GM19463 (cell line): Measurements from ENCODE around the gene KRTAP5-3.
"Not testable (repeated sequence)": the region's sequence is repeated elsewhere in the genome, so short reads cannot be mapped to it uniquely, and the experiment has no call there.

Experiments
- ATAC-seq: cut with Tn5 transposase; IDR thresholded peaks from one replicate; pipeline ENCODE4 v1.9.1; 2021; ENCODE audit warnings: mild to moderate bottlenecking, moderate library complexity; ENCODE audit not compliant: unreplicated experiment

KRTAP5-3 gene

DNA sequence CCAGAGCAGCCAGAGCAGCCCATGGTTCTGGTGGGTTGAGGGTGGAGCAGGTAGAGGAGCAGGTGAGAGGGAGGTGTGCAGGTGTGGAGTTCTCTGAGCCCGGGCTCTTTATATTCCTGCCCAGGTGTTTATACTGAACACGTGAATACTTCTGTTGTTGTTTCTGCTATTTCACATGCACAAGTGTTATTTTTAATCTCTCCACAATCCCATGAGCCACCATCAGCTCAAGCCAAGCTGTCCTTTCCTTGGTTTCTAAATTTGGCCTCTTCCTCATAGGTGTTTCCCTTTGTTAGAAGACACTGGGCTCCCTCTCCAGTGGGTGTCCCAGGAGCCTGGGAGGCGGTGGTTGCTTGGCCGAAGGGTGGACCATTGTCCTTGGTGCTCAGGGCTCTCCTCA is at the start of gene KRTAP5-3:
Gene KRTAP5-3, minus strand, starts transcription at position 101 of the 400 bp plus-strand sequence. Its CDS starts 78 bp downstream, at position 23.
- no peak for ATAC-seq

- no peak for ATAC-seq
Observed at GRCh38 chr11:1656670-1657069, 48.4 kb upstream of the KRTAP5-3 start.

DNA sequence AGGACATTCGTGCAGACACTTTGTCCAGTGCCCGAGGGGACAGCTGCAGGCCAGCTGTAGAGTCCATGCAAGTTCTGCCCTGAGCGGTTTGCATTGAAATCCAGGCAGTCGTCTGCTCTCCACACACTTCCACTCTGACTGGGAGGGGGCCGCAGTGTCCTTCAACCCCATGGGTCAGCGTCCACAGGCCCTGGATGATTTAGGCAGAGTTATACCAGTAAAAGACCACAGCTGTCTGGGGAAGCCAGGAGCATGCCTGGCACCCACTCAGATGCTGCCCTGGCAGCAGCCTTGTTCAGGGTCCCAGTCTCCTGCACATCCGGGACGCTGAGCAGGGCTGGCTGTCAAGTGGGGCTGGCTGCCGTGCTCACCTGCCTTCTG is 47.8 kb upstream of the KRTAP5-3 start:
- ATAC-seq = no peak

- no peak for ATAC-seq
Observed at GRCh38 chr11:1655168-1656060, 47.2 kb upstream of the KRTAP5-3 start.

DNA sequence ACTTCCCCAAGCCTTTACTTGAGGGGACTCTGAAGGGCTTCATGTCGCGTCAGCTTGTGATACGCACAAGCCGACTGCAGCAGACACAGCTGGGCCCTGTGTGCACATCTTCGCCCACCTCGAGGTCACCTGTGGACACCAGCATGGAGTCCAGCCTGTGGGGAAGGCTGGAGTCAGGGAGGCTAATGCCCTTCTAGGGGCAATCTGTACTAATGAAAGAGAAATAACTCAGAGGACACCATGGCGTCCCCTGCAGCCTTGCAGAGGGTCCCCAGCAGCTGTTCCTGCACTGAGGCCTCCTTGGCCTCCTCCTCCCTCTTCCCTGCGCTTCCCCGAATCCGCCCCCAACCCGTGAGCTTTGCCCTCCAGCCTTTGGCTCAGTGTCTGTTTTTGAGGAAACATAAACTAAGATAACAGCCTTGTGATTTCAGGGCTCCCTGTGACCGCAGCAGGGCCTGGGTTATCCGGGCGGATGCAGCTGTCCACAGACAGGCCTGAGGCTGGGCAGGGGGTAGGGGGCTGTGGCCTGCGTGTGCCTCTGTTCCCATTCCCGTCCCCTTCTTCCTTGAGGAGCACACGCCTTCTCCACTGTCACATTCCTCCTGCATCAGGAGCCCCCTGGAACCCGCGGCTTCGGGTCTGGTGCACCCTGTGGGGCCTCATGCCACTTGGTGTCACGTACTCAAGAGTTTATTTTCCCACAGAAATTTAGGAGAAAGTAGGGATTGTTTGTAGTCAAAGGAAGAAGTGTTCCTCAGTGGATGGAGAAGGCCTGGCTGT is 46.3 kb upstream of the KRTAP5-3 start:
- ATAC-seq = no peak

DNA sequence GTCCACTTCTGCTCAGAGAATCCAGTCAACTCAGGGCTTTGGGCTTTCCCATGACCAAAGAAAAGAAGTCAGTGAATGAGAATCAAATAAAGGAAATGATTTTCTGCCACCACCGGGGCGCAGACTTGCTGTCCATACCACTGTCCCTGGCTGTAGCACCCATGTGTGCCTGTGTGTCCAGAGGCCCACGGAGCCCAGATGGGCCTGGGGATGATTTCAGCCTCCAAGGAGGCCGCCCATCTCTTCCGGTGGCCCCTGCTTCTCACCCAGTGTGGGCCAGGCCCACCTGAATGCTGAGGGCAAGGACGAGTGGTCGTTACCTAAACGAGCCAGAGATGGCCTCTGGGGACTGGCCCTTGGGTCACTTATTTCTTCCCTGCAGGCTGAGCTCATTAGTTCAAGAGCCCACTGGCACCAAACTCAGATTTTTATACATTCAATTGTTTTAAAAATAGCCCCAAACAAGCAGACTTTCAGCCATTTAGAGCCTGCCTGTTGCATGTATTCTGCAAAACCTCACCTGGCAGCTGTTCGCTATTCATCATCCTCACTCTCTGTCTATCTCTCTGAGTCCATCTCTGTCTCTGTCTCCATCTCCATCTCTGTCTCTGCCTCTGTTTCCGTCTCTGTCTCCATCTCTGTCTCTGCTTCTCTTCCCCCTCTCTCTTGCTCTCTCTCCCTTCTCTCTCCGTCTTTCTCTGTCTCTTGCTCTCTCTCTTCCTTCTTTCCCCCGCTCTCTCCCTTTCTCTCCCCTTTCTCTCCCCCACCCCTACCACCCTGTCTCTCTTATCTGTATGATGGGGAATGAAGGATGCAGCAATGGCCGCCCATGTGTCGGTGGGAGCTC is 45.5 kb upstream of the KRTAP5-3 start:
- no peak for ATAC-seq

DNA sequence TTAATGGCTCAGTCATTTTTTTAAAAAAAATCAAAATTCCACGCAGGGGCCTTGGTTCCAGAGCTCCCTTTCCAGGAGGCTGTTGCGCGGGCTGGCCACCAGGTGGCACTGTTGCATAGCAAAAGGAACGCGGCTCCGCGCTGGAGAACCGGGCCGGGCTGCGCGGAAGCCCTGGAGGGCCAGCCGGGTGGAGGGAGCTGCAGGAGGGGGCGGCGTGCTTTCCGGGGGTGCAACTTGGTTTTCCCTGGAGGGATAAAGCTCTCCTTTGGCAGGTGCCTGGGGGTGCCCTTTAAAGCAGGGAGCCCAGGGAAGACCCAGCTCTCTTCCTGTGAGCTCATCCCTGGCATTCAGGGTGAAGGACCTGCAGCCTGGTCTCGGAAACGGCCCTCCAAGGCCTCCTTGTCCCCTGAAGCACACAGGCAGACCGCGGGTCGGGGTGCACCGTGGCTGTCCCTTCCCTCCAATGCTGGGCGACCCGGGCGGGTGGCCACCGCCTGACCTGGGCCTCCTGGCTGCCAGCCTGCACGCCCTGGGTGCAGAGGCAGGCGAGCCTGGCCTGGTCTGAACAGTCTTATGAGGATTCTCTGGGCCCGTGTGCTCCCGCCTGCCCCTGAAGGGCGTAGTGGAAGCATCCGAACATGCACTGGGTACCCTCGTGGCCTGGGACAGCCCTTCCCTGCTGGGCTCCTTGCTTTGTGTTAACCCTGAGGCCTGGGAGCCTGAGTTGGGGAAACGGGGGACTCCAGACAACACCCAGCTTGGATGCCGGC is 44.7 kb upstream of the KRTAP5-3 start:
- no peak for ATAC-seq

DNA sequence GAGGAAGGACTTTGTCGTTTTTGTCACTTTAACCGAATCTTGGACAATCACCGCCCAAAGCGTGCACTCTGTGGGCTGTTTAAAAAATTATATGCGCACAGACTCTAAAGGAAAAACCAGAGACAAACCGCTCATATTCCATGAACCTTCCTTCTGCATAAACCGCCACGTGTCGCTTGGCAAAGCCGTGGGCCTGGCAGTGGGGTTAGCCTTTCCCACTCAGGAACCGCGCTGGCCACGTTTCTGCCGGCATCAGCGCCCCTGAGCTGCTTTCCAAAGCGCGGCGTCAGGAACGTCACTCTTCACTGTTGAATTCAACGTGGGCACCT is 44.1 kb upstream of the KRTAP5-3 start:
- no peak for ATAC-seq

- ATAC-seq = no peak
Observed at GRCh38 chr11:1652026-1652425, 43.8 kb upstream of the KRTAP5-3 start.

- ATAC-seq = no peak
Observed at GRCh38 chr11:1651411-1651980, 43.2 kb upstream of the KRTAP5-3 start.

DNA sequence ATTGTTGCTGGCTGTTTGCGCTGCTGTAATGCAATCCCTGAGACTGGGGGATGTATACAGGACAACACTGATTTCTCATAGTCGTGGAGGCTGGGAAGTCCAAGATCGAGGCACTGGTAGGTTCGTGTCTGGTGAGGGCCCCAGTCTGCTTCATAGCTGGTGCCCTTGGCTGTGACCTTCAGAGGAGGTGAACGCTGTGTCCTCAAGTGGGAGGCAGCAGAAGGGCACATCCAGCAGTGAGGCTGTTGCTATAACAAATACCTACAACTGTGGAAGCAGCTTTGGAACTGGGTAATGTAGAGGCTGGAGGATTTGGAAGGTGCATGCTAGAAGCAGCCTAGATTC is 42.6 kb upstream of the KRTAP5-3 start:
- no peak for ATAC-seq

- no peak for ATAC-seq
Observed at GRCh38 chr11:1650034-1650917, 42.0 kb upstream of the KRTAP5-3 start.

GRCh38 chr11:1648653-1649420 is 40.6 kb upstream of the KRTAP5-3 start:
- no peak for ATAC-seq

DNA sequence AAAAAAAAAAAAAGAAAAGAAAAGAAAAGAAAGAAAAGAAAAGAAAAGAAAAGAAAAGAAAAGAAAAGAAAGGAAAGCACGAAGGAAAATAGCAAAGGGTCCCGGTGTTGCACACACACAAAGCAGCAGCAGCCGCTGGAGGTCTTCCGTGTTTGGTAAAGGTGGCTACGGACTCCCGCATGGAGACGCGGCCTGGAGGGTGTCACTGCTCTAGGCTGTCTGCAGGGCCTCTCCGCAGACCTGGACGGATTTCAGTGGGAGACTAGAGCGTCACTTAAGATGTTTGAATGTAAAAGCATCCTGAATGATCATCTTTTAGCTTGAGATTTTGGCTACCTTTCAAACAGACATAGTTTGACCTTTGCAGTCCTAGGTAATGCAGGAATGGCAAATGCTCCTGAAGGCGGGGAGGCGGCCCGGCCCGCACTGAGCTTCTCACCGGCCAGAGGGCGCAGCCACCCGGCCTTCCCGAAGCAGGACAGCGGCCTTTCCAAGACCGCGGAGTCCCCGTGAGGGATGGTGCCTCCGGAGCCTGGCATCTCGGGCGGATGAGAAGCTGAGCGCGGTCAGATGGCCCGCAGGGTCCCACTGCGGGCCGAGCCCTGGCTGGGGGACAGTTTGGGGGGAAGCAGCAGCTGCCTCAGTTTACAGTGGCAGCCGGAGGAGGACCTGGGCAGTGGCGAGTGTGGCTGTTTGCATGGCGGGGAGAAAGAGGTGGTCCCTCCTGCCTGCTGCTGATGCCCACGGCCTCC is 39.8 kb upstream of the KRTAP5-3 start:
- ATAC-seq = no peak

DNA sequence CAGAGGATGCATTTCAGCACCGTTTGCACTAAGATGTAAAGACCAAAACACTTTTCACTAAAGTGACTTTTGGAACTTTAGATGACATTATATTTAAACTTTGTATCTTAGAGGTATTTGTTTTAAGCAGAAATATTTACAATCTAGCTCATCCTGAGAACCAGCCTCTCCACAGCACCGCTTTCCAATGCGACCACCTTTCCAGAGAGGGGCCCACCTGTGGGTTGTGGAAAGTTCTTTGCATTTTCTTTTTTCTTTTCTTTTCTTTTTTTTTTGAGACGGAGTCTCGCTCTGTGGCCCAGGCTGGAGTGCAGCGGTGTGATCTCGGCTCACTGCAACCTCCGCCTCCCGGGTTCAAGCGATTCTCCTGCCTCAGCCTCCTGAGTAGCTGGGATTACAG is 38.3 kb upstream of the KRTAP5-3 start:
- ATAC-seq = not testable (repeated sequence)

DNA sequence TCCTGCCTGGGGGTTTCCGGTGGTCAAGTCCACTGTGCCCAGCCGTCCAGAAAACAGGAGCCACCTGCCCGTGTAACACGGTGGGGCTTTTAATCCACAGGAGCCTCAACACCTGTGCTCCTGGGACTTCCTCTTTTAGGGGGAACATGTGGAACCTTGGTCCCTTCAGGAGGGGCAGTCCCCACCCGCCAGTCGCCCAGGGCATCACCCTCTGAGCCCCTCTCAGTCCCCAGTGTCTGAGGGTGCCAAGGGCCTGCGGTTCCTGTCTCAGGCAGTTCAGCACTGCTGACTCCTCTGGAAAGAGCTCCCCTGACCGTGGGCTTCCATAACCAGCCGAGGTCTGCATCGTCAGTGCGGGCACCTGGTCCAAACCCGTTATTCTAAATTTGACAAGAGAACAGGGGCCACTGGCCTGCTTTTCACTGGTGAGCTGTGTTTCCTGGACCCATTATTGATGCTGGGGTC is 37.1 kb upstream of the KRTAP5-3 start:
- ATAC-seq = no peak

GRCh38 chr11:1644601-1645356 is 36.5 kb upstream of the KRTAP5-3 start:
- no peak for ATAC-seq
